AG09319 (cell line): Measurements from ENCODE around the gene USP22.

ENCODE experiments used
- DNase-seq: peaks from one replicate; pipeline ENCODE4 v3.0.0-alpha.2; 2010; ENCODE audit warnings: low read depth; ENCODE audit errors: extremely low read depth
- TF ChIP-seq, protein P1 (sequence below): IDR thresholded peaks from 2 replicates; pipeline ENCODE4 v1.5.1; 2011; ENCODE audit warnings: low read depth, mild to moderate bottlenecking, inconsistent platforms, low read length, moderate library complexity

The USP22 gene

DNA sequence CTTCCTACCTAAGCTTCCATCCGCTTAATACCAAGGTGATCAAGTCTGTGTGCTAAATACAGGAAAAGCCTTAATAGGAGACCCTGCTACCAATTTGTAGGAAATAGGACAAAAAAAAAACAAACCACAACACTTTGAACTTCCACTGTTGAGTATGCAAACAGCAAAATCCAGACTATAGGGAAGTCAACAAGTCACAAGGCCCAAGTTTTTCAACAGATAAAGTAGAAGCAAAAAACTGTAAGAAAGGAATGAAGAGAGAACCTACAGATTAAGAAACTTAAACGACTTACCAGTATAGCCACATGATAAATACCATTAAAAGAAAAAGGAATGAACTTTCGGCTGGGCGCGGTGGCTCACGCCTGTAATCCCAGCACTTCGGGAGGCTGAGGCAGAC lies 7.4 kb downstream of the USP22 start:
- DNase-seq: no peak
- TF ChIP-seq, protein P1, sequence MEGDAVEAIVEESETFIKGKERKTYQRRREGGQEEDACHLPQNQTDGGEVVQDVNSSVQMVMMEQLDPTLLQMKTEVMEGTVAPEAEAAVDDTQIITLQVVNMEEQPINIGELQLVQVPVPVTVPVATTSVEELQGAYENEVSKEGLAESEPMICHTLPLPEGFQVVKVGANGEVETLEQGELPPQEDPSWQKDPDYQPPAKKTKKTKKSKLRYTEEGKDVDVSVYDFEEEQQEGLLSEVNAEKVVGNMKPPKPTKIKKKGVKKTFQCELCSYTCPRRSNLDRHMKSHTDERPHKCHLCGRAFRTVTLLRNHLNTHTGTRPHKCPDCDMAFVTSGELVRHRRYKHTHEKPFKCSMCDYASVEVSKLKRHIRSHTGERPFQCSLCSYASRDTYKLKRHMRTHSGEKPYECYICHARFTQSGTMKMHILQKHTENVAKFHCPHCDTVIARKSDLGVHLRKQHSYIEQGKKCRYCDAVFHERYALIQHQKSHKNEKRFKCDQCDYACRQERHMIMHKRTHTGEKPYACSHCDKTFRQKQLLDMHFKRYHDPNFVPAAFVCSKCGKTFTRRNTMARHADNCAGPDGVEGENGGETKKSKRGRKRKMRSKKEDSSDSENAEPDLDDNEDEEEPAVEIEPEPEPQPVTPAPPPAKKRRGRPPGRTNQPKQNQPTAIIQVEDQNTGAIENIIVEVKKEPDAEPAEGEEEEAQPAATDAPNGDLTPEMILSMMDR: no peak

DNA sequence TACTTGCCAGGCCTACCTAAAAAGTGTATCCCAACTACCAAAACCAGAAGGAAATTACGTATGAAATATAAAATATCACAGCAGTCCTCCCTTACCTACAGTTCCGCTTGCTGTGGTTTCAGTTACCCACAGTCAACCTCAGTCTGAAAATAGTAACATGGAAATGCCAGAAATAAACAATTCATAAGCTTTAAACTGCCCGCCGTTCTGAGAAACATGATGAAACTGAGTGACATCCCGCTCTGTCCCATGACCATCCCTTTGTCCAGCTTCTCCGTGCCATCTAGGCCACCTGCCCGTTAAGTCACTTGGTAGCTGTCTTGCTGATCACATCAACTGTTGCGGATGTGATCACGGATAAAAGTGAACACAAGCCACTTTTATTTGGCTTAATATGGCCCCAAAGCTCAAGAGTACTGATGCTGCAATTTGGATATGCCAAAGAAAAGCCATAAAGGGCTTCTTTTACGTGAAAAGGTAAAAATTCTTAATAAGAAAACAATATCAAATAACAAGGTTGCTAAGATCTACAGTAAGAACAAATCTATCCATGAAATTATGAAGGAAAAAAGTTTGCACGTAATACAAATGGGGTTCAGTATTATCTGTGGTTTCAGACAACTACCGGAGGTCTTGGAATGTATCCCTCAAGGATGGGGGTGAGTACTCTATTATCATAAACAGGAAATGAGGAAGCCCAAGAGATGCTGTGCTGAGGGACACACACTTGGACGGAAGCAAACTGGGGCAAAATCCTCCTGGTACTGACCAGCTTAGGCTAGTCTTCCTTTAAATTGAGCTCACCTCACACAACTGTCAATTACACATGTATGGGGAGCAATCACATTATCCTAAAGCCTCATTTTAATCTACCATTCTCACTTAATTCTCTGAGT lies 8.2 kb downstream of the USP22 start:
- no peak for DNase-seq
- TF ChIP-seq, protein P1: no peak

DNA sequence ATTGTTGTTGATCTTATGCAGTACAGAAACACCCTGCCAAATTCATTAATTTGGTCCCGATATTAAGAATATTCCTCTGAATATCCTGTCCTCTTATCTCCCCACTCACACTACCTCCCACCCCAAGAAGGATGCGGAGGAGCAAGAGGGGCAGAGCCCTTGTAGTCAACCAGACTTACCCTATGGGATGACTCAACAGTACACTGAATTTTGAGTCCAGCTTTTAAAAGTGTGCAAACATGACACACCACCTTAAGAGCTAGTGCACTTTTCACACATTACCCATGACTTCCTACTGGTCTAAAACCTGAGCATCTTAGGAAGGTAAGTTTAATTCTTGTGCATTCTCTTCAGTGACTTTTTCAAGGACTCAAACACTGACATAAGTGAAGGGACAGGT lies 9.5 kb downstream of the USP22 start:
- no peak for DNase-seq
- TF ChIP-seq, protein P1: no peak

DNA sequence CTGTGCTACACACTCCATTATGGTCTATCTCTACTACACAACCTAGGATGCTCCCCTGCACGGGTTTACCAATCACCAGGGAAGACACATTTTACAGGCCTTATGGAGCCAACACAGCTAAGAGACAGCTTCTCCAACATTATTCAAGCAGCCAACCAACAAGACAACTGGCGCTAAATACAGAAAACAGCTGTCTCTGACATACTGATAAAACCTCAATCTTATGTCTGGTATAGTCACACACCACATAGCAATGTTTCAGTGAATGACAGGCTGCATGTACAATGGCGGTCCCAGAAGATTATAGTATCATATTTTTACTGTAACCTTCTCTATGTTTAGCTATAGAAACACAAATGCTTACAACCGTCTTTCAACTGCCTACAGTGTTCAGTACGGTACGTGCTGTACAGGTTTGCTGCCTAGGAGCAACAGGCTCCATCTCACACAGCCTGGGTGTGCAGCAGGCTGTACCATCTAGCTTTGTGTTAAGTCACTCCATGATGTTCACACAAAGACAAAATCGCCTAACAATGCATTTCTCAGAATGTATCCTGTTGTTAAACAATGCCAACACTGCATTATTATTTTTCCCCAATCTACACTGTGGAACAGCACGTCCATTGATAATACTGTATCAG lies 10.9 kb downstream of the USP22 start:
- no peak for DNase-seq
- TF ChIP-seq, protein P1: no peak

DNA sequence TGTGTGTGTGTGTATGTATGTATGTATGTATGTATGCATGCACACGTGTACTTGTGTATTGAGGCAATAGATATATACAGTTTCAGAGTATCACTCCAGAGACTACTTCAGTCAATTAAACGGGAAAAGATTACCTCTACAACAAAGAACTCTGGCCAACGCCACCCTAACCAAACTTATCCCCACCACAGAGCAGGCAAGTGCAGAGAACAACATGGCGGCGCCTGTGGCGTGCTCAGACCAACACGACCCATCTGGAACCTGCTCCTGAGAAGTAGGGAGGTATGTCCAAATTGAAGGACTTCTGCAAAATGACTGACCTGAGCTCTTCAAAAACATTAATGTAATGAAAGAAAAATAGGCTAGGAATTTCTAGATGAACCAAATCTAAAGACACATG lies 12.4 kb downstream of the USP22 start:
- no peak for DNase-seq
- TF ChIP-seq, protein P1: no peak

DNA sequence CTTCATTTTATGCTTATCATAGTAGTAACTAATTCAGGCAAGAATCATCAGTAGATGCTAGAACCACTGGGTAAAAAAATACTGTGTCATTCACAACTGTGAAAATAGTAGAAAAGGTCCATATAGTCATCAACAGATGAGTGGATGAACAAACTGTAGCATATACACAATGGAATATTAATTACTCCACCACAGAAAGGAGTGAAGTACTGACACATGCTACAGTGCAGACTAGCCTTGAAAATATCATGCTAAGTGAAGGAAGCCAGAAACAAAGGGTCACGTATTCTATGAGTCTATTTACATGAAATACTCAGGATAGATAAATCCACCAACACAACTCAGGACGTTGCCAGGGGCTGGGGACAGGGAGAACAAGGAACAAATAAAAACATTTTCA lies 13.3 kb downstream of the USP22 start:
- TF ChIP-seq, protein P1: no peak

DNA sequence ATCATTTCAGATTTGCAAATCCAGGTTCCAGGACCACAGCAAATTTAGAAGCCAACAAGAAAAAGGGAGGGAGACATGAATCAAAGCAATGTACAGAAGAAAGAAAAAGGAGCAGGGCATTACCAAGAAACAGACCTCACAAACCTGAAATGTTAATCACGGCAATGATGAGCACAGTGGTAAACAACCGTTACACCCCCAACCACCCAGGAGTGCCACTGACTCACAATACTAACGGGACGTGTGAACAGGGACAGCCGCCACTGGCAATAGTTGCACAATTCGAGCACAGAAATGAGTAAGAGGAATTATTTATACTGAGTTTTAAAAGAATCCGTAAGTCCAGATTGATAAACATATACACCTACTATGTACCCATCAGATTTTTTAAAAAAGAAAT lies 13.8 kb downstream of the USP22 start:
- no peak for DNase-seq
- TF ChIP-seq, protein P1: no peak

More for the DNA sequence above, 13.3 kb downstream of the USP22 start:
- no peak for DNase-seq
